ENCODE results near the gene CDH4. TPM values are rescaled to one million over a fixed set of nuclear protein-coding genes. Genes with fewer than 3 reads are reported as not detected.

The CDH4 gene
- total and polyA plus RNA-seq, 9 of the 15 experiments (the other 6 are each of a cell fraction or from before 2014, with no cell fraction given): 0.04 TPM; not detected in 8

- no peak for FAIRE-seq
- Histone ChIP-seq H3K9ac (ENCODE audit: insufficient read depth in 1 of 2, low read depth in 2 of 2, low read length in 2 of 2) (no peak overlapping the region), H3K9me3 (replicated peaks; ENCODE audit: control insufficient read depth, insufficient read depth, low read depth, low read length) (no peaks in the 10 kb centered on the region), H3K36me3 (ENCODE audit: control insufficient read depth, insufficient read depth, low read length) (no peaks in the 10 kb centered on the region), H4K20me1 (replicated peaks; ENCODE audit: control insufficient read depth, insufficient read depth, low read length) (peaks cover 6% of the 10 kb centered on the region), H3K27me3 (ENCODE audit: control insufficient read depth in 2 of 2, insufficient read depth in 2 of 2, low read length in 2 of 2) (peaks cover 27 to 53% of the 10 kb centered on the region in 2 experiments), H3K4me3 (no peak overlapping the region), H3K79me2 (ENCODE audit: control insufficient read depth, insufficient read depth, low read length) (no peaks in the 10 kb centered on the region), H3K4me2 (ENCODE audit: insufficient read depth, low read length) (no peak overlapping the region), H3K9me1 (ENCODE audit: control insufficient read depth, insufficient read depth, low read length) (no peaks in the 10 kb centered on the region), H3K4me1 (replicated peaks in 1 of 2; ENCODE audit: control insufficient read depth in 2 of 2, insufficient read depth in 2 of 2, low read length in 2 of 2) (peaks cover 0 to 5% of the 10 kb centered on the region in 2 experiments; a peak in 2 of 5 replicates), H2AFZ (ENCODE audit: low read depth, low read length) (no peak overlapping the region), H3K27ac (ENCODE audit: extremely low read depth, low read depth, low read length) (no peak overlapping the region)
- ChIA-PET POLR2A (interaction anchor here (0.5 to 1.9 kb wide), 3 partner anchors 8 to 23 kb away, joined by 3 to 4 read pairs (median 3); no protein-coding TSS in a partner anchor), CTCF (ENCODE audit: low intra/inter-chr PET ratio) (no interaction called here)
- in situ Hi-C loops (cut with MboI) (loop anchor here (25.0 kb wide), 1 partner anchor 1674 kb away; no protein-coding TSS in a partner anchor), intact Hi-C loops (cut with micrococcal nuclease) (no loop called here)
- BruUV-seq (replicated peaks): no TSS peak
- ATAC-seq: no peak
- DNase-seq (ENCODE audit: extremely low read depth in 1 of 4, low spot score in 3 of 4): no peak
- 0% methylated on average over 18 of the region's 21 CpGs for WGBS (ENCODE audit: insufficient coverage, low coverage, missing lambda C conversion rate)
- TF ChIP-seq ZNF175 (CRISPR knock-in tag; IDR thresholded peaks at IDR 0.05; ENCODE audit: low read depth): no peak
- no peak for TF ChIP-seq HINFP (tag; conservative IDR thresholded peaks at IDR 0.05; ENCODE audit: low read depth)
- TF ChIP-seq U2AF1 (optimal IDR thresholded peaks at IDR 0.05; ENCODE audit: low read depth, low read length): no peak
- no peak for TF ChIP-seq ZBTB8A (IDR thresholded peaks at IDR 0.05; ENCODE audit: partially characterized antibody)
- no peak for TF ChIP-seq E2F5 (CRISPR knock-in tag; IDR thresholded peaks at IDR 0.05)
- TF ChIP-seq MAZ (CRISPR knock-in tag; conservative IDR thresholded peaks at IDR 0.05 in 1 of 2, IDR thresholded peaks at IDR 0.05 in 1 of 2): no peak
- no peak for TF ChIP-seq PHB2 (IDR thresholded peaks at IDR 0.05; ENCODE audit: low read depth)
- no peak for TF ChIP-seq NR1H2 (CRISPR knock-in tag; IDR thresholded peaks at IDR 0.05)
- TF ChIP-seq CSDE1 (IDR thresholded peaks at IDR 0.05): no peak
- no peak for TF ChIP-seq SAP30 (IDR thresholded peaks at IDR 0.05; ENCODE audit: borderline replicate concordance, insufficient read depth, low read depth, low read length, poor library complexity, severe bottlenecking)
- no peak for TF ChIP-seq MAFG (tag; conservative IDR thresholded peaks at IDR 0.05)
- no peak for TF ChIP-seq FOXP4 (CRISPR knock-in tag; IDR thresholded peaks at IDR 0.05; ENCODE audit: borderline replicate concordance)
- TF ChIP-seq E2F6 (IDR thresholded peaks at IDR 0.05; ENCODE audit: borderline replicate concordance in 1 of 2, extremely low read depth in 1 of 2, insufficient read depth in 1 of 2, insufficient read length in 1 of 2, low read depth in 1 of 2, low read length in 1 of 2, poor library complexity in 1 of 2, severe bottlenecking in 1 of 2): no peak
- no peak for TF ChIP-seq MCM7 (IDR thresholded peaks at IDR 0.05)
Measured at GRCh38 chr20:61885759-61886715, 634.0 kb downstream of the CDH4 start.
